K562 (cell line): ENCODE results near the gene RIMBP3C. TPM values are rescaled to one million over a fixed set of nuclear protein-coding genes. Genes with fewer than 3 reads are reported as not detected.

ENCODE experiments used
- CBX5 ChIP-seq: IDR thresholded peaks from 2 replicates; pipeline ENCODE4 v1.6.1; 2014; ENCODE audit warnings: low read depth, borderline replicate concordance
- ETV5 ChIP-seq: sonication (generic); formaldehyde crosslinking; IDR thresholded peaks from 2 replicates; pipeline ENCODE4 v1.4.0; 2020; ENCODE audit warnings: low read depth, mild to moderate bottlenecking, missing genetic modification reagents
- EZH2 ChIP-seq: IDR thresholded peaks from 2 replicates; pipeline ENCODE4 v1.6.1; 2012; ENCODE audit warnings: low read depth, mild to moderate bottlenecking, inconsistent platforms, low read length, borderline replicate concordance
- FOXK1 ChIP-seq: sonication (generic); formaldehyde crosslinking; IDR thresholded peaks from 2 replicates; pipeline ENCODE4 v1.8.0; 2022; ENCODE audit warnings: missing genetic modification reagents, mild to moderate bottlenecking, borderline replicate concordance
- GMEB1 ChIP-seq: fragments of 250-450 bp; sonication (Bioruptor Pico); IDR thresholded peaks from 2 replicates; pipeline ENCODE4 v1.4.0; 2020; ENCODE audit warnings: mild to moderate bottlenecking
- HDAC8 ChIP-seq: fragments of 450-650 bp; IDR thresholded peaks from 2 replicates; pipeline ENCODE4 v1.6.1; 2016; ENCODE audit warnings: mild to moderate bottlenecking, missing genetic modification characterization, moderate library complexity, missing compliant biosample characterization
- HMBOX1 ChIP-seq: sonication (generic); IDR thresholded peaks from 2 replicates; pipeline ENCODE4 v1.6.1; 2016
- MAX ChIP-seq: sonication (generic); formaldehyde crosslinking; IDR thresholded peaks from 2 replicates; pipeline ENCODE4 v1.9.0; 2022; ENCODE audit warnings: mild to moderate bottlenecking, missing genetic modification reagents
- MAZ ChIP-seq, 2 experiments: fragments of 450-650 bp in 1 of 2; sonication (generic) in 1 of 2; formaldehyde crosslinking; IDR thresholded peaks in 1 of 2; conservative IDR thresholded peaks in 1 of 2; 2 replicates each; pipeline versions ENCODE4 v1.4.0 to v1.5.0; 2020; ENCODE audit warnings: mild to moderate bottlenecking in 1 of 2, missing genetic modification reagents in 1 of 2
- POLR2A ChIP-seq: fragments of 450-650 bp; conservative IDR thresholded peaks from 2 replicates; pipeline ENCODE4 v1.6.1; 2016
- RAD51 ChIP-seq: fragments of 450-650 bp; IDR thresholded peaks from 2 replicates; pipeline ENCODE4 v1.7.1; 2016; ENCODE audit warnings: low read depth, mild to moderate bottlenecking, borderline replicate concordance
- RBM22 ChIP-seq: fragments of 200-400 bp; formaldehyde crosslinking; IDR thresholded peaks from 2 replicates; pipeline ENCODE4 v1.6.1; 2018; ENCODE audit warnings: low read length, low read depth; ENCODE audit not compliant: poor library complexity, severe bottlenecking
- SMARCB1 ChIP-seq: IDR thresholded peaks from 2 replicates; pipeline ENCODE4 v1.6.1; 2011; ENCODE audit warnings: improper control_type of control experiment, low read depth; ENCODE audit not compliant: insufficient read length
- SOX6 ChIP-seq: fragments of 450-650 bp; IDR thresholded peaks from 2 replicates; pipeline ENCODE4 v1.6.1; 2014; ENCODE audit warnings: mild to moderate bottlenecking
- ZBTB1 ChIP-seq: sonication (generic); formaldehyde crosslinking; IDR thresholded peaks from 2 replicates; pipeline ENCODE4 v1.8.1; 2023; ENCODE audit warnings: missing genetic modification reagents, low read depth, mild to moderate bottlenecking, borderline replicate concordance
- ZNF133 ChIP-seq: fragments of 250-450 bp; sonication (Bioruptor Pico); IDR thresholded peaks from 2 replicates; pipeline ENCODE4 v1.4.0; 2020; ENCODE audit warnings: mild to moderate bottlenecking
- ZNF282 ChIP-seq: sonication (generic); formaldehyde crosslinking; IDR thresholded peaks from 2 replicates; pipeline ENCODE4 v1.8.1; 2023; ENCODE audit warnings: missing genetic modification reagents
- ZNF311 ChIP-seq: fragments of 250-450 bp; sonication (Bioruptor Pico); IDR thresholded peaks from 2 replicates; pipeline ENCODE4 v1.4.0; 2020; ENCODE audit warnings: mild to moderate bottlenecking, moderate library complexity
- ZNF395 ChIP-seq: fragments of 200-800 bp; sonication (Bioruptor generic); IDR thresholded peaks from 2 replicates; pipeline ENCODE4 v1.6.1; 2017; ENCODE audit warnings: missing genetic modification characterization, missing compliant biosample characterization
- ZNF436 ChIP-seq: fragments of 250-450, 450-650 bp; sonication (Bioruptor Pico); formaldehyde crosslinking; IDR thresholded peaks from 2 replicates; pipeline ENCODE4 v1.7.0; 2020; ENCODE audit warnings: mild to moderate bottlenecking
- ZNF507 ChIP-seq: conservative IDR thresholded peaks from 2 replicates; pipeline ENCODE4 v1.6.1; 2017; ENCODE audit warnings: missing genetic modification characterization, missing compliant biosample characterization
- polyA plus RNA-seq, 8 experiments: library from polyadenylated mRNA; depleted of rRNA in 4 of 8; stranded (reverse) in 5 of 8; unstranded in 3 of 8; fragments of >200 nt; fragmentation: Nextera tagmentation in 2 of 8; fragmentation: Illumina TruSeq in 1 of 8; extraction: Ambion mirVana in 2 of 8; extraction: Trizol in 1 of 8; gene quantifications; 2 replicates each; pipeline versions ENCODE4 v1.2.1 to v1.2.3, GENCODE V29; 2011 to 2014; ENCODE audit warnings: inconsistent platforms in 1 of 8, missing spikeins in 1 of 8
- total RNA-seq, 7 experiments: library from RNA; depleted of rRNA in 6 of 7; stranded (reverse); fragments of >200 nt in 6 of 7; fragmentation: Illumina TruSeq in 2 of 7; extraction: Trizol in 2 of 7; gene quantifications; 2 replicates each; pipeline versions ENCODE4 v1.2.1 to v1.2.3, GENCODE V29; 2011 to 2021; ENCODE audit warnings: low replicate concordance in 1 of 7

The RIMBP3C gene
- total and polyA plus RNA-seq, 9 of the 15 experiments (the other 6 are each of a cell fraction or from before 2014, with no cell fraction given), result 0.09 to 0.98 (median 0.17) TPM; not detected in 2

GRCh38 chr22:21582801-21583740 lies 31.8 kb upstream of the RIMBP3C start (continued):
- TF ChIP-seq FOXK1 (CRISPR knock-in tag), result no peak; the same call in 1 of the 2 replicates
- TF ChIP-seq ZNF436, result no peak
- TF ChIP-seq SOX6, result no peak
- TF ChIP-seq ETV5 (CRISPR knock-in tag), result no peak
- no peak for TF ChIP-seq ZNF395 (CRISPR knock-in tag)
- TF ChIP-seq HDAC8 (tag), result no peak
- TF ChIP-seq ZNF133 (CRISPR knock-in tag), result no peak
- TF ChIP-seq ZNF311 (CRISPR knock-in tag), result 0 out of 2 replicates have a peak, but pooled peaks have one; percentile 34
- no peak for TF ChIP-seq RAD51
- TF ChIP-seq RBM22, result no peak
- peak; percentile 68; the same call in 1 of the 2 replicates for TF ChIP-seq ZBTB1 (CRISPR knock-in tag)
- TF ChIP-seq MAX (CRISPR knock-in tag), result 0 out of 2 replicates have a peak, but pooled peaks have one; percentile 10
- no peak for TF ChIP-seq HMBOX1
- no peak for TF ChIP-seq EZH2
- no peak for TF ChIP-seq POLR2A
- no peak for TF ChIP-seq GMEB1 (CRISPR knock-in tag)
- TF ChIP-seq ZNF282, result no peak; the same call in 1 of the 2 replicates
- TF ChIP-seq CBX5, result no peak
- no peak for TF ChIP-seq ZNF507 (tag)
- TF ChIP-seq MAZ (CRISPR knock-in tag; conservative IDR thresholded peaks at IDR 0.05 in 1 of 2, IDR thresholded peaks at IDR 0.05 in 1 of 2), result 0 out of 4 replicates have a peak, but pooled peaks of 1 of the 2 experiments have one; percentile 21
- no peak for TF ChIP-seq SMARCB1
